ENCODE data around the gene EMID1. TPM values are rescaled to one million over a fixed set of nuclear protein-coding genes. Genes with fewer than 3 reads are reported as not detected.

The EMID1 gene
- polyA plus RNA-seq, 1 donor (not counting 4 experiments of a cell fraction or from before 2014, with no cell fraction given): not detected

DNA sequence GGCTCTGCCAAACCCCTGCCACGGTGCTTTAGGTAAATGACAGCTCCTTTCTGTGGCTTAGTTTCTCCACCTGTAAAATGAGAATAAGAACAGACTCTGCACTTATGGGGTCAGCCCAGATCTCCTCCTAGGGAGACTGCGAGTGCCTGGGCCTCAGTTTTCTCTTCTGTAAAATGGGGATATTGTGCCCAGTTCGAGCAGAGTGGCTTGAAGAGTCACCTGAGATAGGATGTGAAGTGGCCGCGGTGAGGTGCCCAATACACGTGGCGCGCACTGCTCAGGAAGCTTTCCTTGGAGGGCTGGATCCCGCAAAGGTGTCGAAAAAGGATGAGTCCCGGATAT, 473 bp upstream of the EMID1 start:
- FAIRE-seq: no peak
- Histone ChIP-seq H2AFZ (ENCODE audit: control insufficient read depth, low read length) (no peak overlapping the region), H3K27ac (ENCODE audit: control insufficient read depth, insufficient read depth, low read length) (no peak overlapping the region)

DNA sequence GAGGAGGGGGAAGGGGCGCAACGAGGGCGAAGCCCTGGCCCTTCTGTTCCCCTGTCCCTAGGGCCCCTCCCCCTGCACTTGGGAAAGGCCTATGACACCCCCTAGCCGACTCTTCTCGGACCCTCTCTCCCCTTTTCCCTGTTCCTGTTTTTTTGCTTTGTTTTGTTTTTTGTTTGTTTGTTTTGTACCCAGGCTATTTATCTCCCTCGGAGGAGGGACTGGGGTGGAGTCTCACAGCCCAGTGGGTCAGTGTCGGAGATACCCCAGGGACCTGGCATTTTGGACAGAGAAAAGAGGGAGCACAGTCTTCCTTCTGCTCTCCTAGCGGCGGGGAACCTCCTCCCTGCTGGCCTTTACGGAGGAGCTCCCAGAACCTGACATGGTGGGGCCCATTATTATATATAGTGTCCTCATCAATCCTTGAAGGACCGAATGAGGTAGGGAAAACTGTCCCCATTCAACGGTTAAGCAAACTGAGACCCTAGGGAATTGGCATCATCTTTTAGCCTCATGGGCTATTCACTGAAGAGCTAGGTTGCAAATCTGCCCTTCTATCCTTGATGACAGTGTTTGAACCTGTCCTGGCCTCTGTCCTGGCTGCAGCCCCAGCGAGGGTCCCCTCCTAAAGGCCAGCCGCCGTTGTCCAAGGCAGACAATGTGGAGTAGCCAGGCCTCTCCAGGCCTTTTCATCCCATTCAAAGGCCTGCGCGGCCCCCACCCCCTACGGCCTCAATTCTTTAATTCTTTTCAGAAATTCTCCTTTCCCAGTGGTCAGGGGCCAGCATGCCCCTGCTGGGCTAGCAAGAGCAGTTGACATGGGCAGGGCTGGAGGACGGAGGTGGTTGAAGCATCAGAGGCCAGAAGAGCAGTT, 911 bp downstream of the EMID1 start:
- TF ChIP-seq EZH2 (IDR thresholded peaks at IDR 0.05; ENCODE audit: low read length): peak; percentile 85
- TF ChIP-seq, protein P1, sequence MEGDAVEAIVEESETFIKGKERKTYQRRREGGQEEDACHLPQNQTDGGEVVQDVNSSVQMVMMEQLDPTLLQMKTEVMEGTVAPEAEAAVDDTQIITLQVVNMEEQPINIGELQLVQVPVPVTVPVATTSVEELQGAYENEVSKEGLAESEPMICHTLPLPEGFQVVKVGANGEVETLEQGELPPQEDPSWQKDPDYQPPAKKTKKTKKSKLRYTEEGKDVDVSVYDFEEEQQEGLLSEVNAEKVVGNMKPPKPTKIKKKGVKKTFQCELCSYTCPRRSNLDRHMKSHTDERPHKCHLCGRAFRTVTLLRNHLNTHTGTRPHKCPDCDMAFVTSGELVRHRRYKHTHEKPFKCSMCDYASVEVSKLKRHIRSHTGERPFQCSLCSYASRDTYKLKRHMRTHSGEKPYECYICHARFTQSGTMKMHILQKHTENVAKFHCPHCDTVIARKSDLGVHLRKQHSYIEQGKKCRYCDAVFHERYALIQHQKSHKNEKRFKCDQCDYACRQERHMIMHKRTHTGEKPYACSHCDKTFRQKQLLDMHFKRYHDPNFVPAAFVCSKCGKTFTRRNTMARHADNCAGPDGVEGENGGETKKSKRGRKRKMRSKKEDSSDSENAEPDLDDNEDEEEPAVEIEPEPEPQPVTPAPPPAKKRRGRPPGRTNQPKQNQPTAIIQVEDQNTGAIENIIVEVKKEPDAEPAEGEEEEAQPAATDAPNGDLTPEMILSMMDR (optimal IDR thresholded peaks at IDR 0.05 in 1 of 3, IDR thresholded peaks at IDR 0.05 in 1 of 3, conservative IDR thresholded peaks at IDR 0.05 in 1 of 3; ENCODE audit: extremely low read depth in 1 of 3, insufficient read depth in 2 of 3, low read length in 3 of 3): no peak
- no peaks in the 10 kb centered on the region for H3K36me3 ChIP-seq (ENCODE audit: control insufficient read depth in 2 of 2, extremely low read depth in 1 of 2, insufficient read depth in 2 of 2, low read length in 2 of 2)
- no peak for FAIRE-seq
- H3K79me2 ChIP-seq (ENCODE audit: control insufficient read depth, insufficient read depth, low read length): no peaks in the 10 kb centered on the region
- no peaks in the 10 kb centered on the region for H3K4me1 ChIP-seq (ENCODE audit: control insufficient read depth, extremely low read depth, insufficient read depth, low read length)
- H3K4me3 ChIP-seq (ENCODE audit: control insufficient read depth in 2 of 3, extremely low read depth in 1 of 3, insufficient read depth in 2 of 3, low read depth in 1 of 3, low read length in 3 of 3): no peak overlapping the region
- dilution Hi-C loops (cut with MboI; ENCODE audit: extremely low pct_ligation_motif_present, low sequenced_read_pairs): no loop called here
- H3K9me3 ChIP-seq (ENCODE audit: control insufficient read depth, low read depth, low read length): no peaks in the 10 kb centered on the region
- no peak overlapping the region for H3K27ac ChIP-seq (ENCODE audit: control insufficient read depth, insufficient read depth, low read length)
- no peak overlapping the region for H3K9ac ChIP-seq (ENCODE audit: control insufficient read depth, extremely low read depth, insufficient read depth, low read length)
- H3K4me2 ChIP-seq (ENCODE audit: control insufficient read depth, extremely low read depth, insufficient read depth, low read depth, low read length): peak overlapping the region; percentile 56
- H2AFZ ChIP-seq (ENCODE audit: control insufficient read depth, low read length): no peak overlapping the region
- H3K9me1 ChIP-seq (ENCODE audit: control insufficient read depth, extremely low read depth, insufficient read depth, low read length): no peaks in the 10 kb centered on the region
- no peak for DNase-seq (ENCODE audit: low read depth, low spot score)
- no peaks in the 10 kb centered on the region for H4K20me1 ChIP-seq (ENCODE audit: control insufficient read depth, extremely low read depth, insufficient read depth, low read length)
- peaks cover 51% of the 10 kb centered on the region for H3K27me3 ChIP-seq (ENCODE audit: control insufficient read depth, extremely low read depth, insufficient read depth, low read length)

More for the DNA sequence above, 473 bp upstream of the EMID1 start:
- H3K9me1 ChIP-seq (ENCODE audit: control insufficient read depth, extremely low read depth, insufficient read depth, low read length): no peaks in the 10 kb centered on the region
- no peak overlapping the region for H3K9ac ChIP-seq (ENCODE audit: control insufficient read depth, extremely low read depth, insufficient read depth, low read length)
- H3K9me3 ChIP-seq (ENCODE audit: control insufficient read depth, low read depth, low read length): no peaks in the 10 kb centered on the region
- no peak for TF ChIP-seq EZH2 (IDR thresholded peaks at IDR 0.05; ENCODE audit: low read length)
- TF ChIP-seq, protein P1 (optimal IDR thresholded peaks at IDR 0.05 in 1 of 3, IDR thresholded peaks at IDR 0.05 in 1 of 3, conservative IDR thresholded peaks at IDR 0.05 in 1 of 3; ENCODE audit: extremely low read depth in 1 of 3, insufficient read depth in 2 of 3, low read length in 3 of 3): no peak
- peak overlapping the region; percentile 32 for H3K4me2 ChIP-seq (ENCODE audit: control insufficient read depth, extremely low read depth, insufficient read depth, low read depth, low read length)
- no peak overlapping the region for H3K4me3 ChIP-seq (ENCODE audit: control insufficient read depth in 2 of 3, extremely low read depth in 1 of 3, insufficient read depth in 2 of 3, low read depth in 1 of 3, low read length in 3 of 3)
- dilution Hi-C loops (cut with MboI; ENCODE audit: extremely low pct_ligation_motif_present, low sequenced_read_pairs): no loop called here
- H3K36me3 ChIP-seq (ENCODE audit: control insufficient read depth in 2 of 2, extremely low read depth in 1 of 2, insufficient read depth in 2 of 2, low read length in 2 of 2): no peaks in the 10 kb centered on the region
- no peak for DNase-seq (ENCODE audit: low read depth, low spot score)
- no peaks in the 10 kb centered on the region for H4K20me1 ChIP-seq (ENCODE audit: control insufficient read depth, extremely low read depth, insufficient read depth, low read length)
- H3K79me2 ChIP-seq (ENCODE audit: control insufficient read depth, insufficient read depth, low read length): no peaks in the 10 kb centered on the region
- H3K4me1 ChIP-seq (ENCODE audit: control insufficient read depth, extremely low read depth, insufficient read depth, low read length): no peaks in the 10 kb centered on the region
- H3K27me3 ChIP-seq (ENCODE audit: control insufficient read depth, extremely low read depth, insufficient read depth, low read length): peaks cover 58% of the 10 kb centered on the region

Measured in keratinocyte (primary cell).